Fibroblast of mammary gland (primary cell): ENCODE measurements around the gene WDR82.

ENCODE experiments used
- DNase-seq: peaks from one replicate; pipeline ENCODE4 v3.0.0-alpha.2; 2010; ENCODE audit warnings: low read depth
- H3K4me3 ChIP-seq: 2 replicates; pipeline ENCODE4 v1.5.1; 2011; ENCODE audit warnings: low read depth, mild to moderate bottlenecking, low read length, moderate library complexity; ENCODE audit not compliant: control insufficient read depth
- TF ChIP-seq, protein P1 (sequence below): conservative IDR thresholded peaks from 2 replicates; pipeline ENCODE4 v1.5.1; 2011; ENCODE audit warnings: low read depth, low read length, inconsistent platforms; ENCODE audit not compliant: control insufficient read depth, insufficient read depth

The WDR82 gene

DNA sequence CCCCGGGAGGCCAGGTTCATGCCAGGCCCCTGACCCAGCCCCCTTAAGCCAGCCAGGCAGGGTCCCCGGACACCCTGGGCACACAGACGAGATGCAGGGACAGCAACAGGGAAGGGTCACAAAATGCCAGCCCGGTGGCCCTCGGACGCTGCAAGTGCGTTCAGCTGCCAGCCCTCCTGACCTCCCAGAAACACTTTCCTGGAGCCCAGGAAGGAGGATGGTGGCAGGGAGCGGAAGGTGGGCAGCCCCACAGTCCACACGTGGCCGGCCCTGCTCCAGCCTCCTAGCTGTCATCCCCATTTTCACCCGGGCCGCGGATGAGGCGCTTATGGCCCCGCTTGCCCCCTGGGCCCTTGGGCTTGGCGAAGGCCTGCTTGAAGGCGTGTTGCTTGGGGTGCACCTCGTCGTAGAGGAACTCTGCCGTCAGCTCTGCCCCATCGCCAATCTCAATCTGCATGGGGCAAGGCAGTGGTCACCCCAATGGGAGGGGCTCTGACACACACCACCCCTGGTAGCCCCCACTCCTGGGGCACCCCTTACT is 49.6 kb downstream of the WDR82 start:
- H3K4me3 ChIP-seq = no peak overlapping the region
- DNase-seq = no peak
- TF ChIP-seq, protein P1, sequence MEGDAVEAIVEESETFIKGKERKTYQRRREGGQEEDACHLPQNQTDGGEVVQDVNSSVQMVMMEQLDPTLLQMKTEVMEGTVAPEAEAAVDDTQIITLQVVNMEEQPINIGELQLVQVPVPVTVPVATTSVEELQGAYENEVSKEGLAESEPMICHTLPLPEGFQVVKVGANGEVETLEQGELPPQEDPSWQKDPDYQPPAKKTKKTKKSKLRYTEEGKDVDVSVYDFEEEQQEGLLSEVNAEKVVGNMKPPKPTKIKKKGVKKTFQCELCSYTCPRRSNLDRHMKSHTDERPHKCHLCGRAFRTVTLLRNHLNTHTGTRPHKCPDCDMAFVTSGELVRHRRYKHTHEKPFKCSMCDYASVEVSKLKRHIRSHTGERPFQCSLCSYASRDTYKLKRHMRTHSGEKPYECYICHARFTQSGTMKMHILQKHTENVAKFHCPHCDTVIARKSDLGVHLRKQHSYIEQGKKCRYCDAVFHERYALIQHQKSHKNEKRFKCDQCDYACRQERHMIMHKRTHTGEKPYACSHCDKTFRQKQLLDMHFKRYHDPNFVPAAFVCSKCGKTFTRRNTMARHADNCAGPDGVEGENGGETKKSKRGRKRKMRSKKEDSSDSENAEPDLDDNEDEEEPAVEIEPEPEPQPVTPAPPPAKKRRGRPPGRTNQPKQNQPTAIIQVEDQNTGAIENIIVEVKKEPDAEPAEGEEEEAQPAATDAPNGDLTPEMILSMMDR = no peak

DNA sequence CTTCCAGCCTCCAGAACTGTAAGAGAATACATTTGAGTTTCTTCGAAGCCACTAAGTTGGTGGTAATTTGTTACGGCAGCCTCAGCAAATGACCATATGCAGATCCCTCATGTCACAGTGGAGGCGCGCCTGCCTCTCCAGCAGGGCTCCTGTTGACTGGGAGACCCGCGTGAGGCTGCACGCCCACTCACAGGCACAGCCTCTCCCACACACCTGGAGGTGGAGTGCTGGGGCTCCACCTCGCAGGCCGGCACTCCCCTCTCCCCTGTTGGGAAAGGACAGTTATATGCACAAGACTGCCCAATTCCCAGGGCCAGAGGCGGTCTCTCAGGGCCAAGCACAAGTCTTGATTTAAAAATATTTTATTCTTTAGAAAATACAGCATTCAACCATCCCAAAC is 50.2 kb downstream of the WDR82 start:
- TF ChIP-seq, protein P1 = no peak
- no peak overlapping the region for H3K4me3 ChIP-seq
- no peak for DNase-seq

DNA sequence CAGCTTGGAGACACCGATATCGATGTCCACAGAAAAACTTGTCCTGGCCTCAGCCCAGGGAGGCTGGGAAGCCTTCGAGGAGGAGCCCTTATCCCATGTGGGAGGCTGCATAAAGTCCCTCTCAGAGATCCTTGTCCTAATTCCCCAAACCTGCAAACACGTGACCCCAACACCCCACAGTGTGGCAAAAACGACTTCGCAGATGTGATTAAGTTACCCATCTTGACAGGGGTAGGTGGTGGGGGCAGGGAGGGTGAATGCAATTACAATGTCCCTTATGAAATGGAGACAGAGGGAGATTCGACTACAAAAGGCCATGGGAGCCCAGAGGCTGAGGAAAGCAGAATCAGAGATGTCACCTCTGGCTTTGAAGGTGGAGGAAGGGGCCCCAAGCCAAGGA is 50.7 kb downstream of the WDR82 start:
- no peak for DNase-seq
- no peak overlapping the region for H3K4me3 ChIP-seq
- TF ChIP-seq, protein P1 = no peak

DNA sequence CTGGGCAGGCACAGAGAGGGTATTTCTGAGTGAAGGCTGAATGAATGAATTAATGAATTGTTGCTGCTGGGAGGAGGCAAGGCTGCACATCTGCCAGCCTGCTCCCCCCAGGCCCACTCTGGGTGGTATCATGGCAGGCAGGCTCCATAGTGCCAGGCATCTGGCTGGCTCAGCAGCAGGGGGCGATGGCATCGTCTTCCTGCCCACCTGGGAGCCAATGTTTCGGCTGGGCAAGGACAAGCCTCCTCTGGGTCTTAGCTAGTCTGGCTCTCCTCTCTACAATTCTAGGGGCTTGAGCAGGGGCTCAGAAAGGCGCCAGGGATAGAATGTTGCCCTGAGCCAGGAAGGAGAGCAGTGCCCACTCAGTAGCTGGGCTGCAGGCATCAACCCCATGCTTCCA is 51.3 kb downstream of the WDR82 start:
- no peak for DNase-seq
- TF ChIP-seq, protein P1 = peak; percentile 6
- H3K4me3 ChIP-seq = no peak overlapping the region

DNA sequence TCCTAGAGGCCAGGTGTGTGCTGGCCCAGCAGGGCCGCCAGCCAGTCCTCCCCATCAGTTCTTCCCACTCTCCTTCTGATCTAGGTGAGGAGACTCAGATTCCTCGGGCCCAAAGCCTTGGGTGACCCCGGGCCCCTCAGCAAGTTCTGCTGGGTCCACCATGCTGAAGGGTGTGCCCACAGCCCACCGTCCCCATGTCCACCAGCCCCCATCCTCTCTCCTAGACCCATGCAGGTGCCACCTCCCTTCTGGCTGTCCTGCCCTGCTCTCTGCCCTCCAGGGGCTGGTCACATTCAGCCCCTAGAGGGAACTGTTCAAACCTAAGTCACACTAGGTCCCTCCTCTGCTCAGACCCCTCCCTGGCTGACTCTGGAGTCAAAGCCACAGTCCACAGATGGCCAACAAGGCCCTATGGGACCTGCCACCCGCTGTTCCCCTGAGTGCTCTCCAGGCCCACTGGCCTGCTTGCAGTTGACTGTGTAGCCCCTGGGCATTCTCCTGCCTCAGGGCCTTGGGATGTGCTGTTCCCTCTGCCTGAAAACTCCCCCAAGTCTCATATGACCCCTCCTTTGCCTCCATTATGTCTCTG is 52.1 kb downstream of the WDR82 start:
- no peak overlapping the region for H3K4me3 ChIP-seq
- TF ChIP-seq, protein P1 = no peak
- no peak for DNase-seq

DNA sequence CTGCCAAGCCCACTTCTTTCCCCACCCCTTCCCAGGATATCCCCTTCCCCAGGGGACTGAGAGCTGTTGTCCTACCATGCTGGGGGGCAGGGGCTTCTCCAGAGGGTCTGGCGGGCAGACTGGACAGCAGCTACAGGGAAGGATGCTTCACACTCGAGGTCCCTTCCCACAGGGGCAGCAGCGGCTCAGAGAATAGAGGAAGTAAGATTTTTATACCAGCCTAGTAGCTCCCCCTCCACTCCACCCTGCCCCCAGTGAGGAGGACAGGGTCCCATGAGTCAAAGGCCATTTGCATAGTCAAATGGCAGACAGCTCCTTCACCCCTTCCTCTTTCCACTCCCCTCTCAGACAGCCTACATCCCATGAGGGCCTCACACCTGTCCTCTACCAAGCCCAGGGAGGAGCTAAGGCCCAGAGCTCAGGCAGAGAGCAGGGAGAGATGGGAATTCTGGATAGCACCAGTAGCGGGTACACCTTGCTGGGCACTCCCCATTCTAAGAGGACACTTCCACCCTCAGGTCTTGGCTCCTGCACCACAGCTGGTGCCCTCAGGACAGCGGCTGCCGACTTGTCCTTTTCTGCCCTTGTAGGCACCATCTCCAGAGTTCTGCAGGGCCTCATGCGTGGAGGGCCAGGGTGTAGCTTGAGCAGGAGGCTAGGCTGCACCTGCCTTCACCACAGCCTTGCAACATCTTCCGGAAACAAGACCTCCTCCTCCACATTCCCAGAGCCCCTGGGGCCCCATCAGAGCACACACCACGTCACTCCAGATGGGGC is 52.8 kb downstream of the WDR82 start, which contains the start of gene TLR9:
Gene TLR9, minus strand, starts transcription at position 194 of the 777 bp plus-strand sequence. Its CDS starts 116 bp downstream, at position 78.
- no peak for DNase-seq
- TF ChIP-seq, protein P1 = no peak
- H3K4me3 ChIP-seq = no peak within 1 kb of the TSS
